Fibroblast of mammary gland (primary cell): ENCODE data around the gene NECTIN3.

Experiments used
- DNase-seq: peaks from one replicate; pipeline ENCODE4 v3.0.0-alpha.2; 2010; ENCODE audit warnings: low read depth
- H3K4me3 ChIP-seq: 2 replicates; pipeline ENCODE4 v1.5.1; 2011; ENCODE audit warnings: low read depth, mild to moderate bottlenecking, low read length, moderate library complexity; ENCODE audit not compliant: control insufficient read depth
- TF ChIP-seq, protein P1 (sequence below): conservative IDR thresholded peaks from 2 replicates; pipeline ENCODE4 v1.5.1; 2011; ENCODE audit warnings: low read depth, low read length, inconsistent platforms; ENCODE audit not compliant: control insufficient read depth, insufficient read depth

Gene NECTIN3

GRCh38 chr3:111152496-111152895, 80.9 kb downstream of the NECTIN3 start:
- peak; percentile 41 for DNase-seq
- no peak overlapping the region for H3K4me3 ChIP-seq
- TF ChIP-seq, protein P1, sequence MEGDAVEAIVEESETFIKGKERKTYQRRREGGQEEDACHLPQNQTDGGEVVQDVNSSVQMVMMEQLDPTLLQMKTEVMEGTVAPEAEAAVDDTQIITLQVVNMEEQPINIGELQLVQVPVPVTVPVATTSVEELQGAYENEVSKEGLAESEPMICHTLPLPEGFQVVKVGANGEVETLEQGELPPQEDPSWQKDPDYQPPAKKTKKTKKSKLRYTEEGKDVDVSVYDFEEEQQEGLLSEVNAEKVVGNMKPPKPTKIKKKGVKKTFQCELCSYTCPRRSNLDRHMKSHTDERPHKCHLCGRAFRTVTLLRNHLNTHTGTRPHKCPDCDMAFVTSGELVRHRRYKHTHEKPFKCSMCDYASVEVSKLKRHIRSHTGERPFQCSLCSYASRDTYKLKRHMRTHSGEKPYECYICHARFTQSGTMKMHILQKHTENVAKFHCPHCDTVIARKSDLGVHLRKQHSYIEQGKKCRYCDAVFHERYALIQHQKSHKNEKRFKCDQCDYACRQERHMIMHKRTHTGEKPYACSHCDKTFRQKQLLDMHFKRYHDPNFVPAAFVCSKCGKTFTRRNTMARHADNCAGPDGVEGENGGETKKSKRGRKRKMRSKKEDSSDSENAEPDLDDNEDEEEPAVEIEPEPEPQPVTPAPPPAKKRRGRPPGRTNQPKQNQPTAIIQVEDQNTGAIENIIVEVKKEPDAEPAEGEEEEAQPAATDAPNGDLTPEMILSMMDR, result no peak

GRCh38 chr3:111156517-111156916, 84.9 kb downstream of the NECTIN3 start:
- H3K4me3 ChIP-seq, result no peak overlapping the region
- DNase-seq, result no peak
- TF ChIP-seq, protein P1, result no peak

DNA sequence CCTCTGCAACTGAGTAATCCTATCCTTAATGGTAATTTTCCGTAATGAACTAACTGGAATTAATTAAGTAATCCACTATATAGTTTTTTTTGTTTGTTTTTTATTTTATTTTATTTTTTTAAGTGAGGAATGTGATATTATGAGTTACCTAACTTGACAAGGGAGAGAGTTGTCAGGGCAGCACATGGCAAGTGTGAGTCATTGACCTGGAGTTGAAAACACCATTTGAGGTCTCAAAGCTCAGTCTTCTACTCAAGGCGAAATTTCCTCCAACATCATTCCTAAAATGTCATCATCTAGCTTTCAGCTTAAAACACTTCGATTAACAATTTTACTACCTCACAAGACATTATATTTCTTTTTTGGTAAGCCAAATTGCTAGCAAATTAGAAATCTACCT, 87.8 kb downstream of the NECTIN3 start:
- no peak overlapping the region for H3K4me3 ChIP-seq
- DNase-seq, result peak; percentile 11
- TF ChIP-seq, protein P1, result no peak

DNA sequence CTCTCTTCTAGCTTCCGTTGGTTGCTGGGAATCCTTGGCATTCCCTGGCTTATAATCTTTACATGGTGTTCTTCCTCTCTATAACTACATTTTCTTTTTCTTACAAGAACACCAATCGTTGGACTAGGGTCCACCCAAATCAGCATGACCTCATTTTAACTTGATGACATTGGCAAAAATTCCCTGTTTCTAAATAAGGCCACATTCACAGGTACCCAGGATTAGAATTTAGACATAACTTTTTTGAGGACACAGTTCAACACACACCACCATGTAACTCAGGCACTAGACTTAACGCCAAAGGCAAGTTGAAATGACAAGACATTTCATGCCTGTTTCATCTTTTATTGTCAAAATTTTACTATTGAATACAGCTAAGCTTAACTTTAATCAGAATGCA, 93.0 kb downstream of the NECTIN3 start:
- TF ChIP-seq, protein P1, result no peak
- no peak for DNase-seq
- no peak overlapping the region for H3K4me3 ChIP-seq

DNA sequence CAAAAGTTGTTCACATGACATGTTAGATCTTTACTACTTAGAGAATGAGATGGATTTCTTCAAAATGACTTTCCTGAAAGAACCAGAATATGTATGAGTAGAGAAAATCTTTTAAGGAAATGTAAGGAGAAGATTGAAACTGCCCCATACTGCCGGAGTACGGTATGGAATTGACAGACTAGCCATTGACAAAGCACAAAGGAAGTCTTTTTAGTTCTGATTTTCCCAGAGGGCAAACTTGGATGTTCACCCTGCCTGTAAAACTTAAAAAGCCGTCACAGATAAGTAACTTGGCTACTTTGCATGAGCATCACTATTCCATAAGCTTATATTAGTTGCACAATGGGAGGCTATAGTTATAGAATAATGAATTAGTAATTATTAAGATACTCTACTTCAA, 93.8 kb downstream of the NECTIN3 start:
- TF ChIP-seq, protein P1, result no peak
- DNase-seq, result no peak
- H3K4me3 ChIP-seq, result no peak overlapping the region

GRCh38 chr3:111173328-111173900, 101.8 kb downstream of the NECTIN3 start:
- TF ChIP-seq, protein P1, result no peak
- no peak for DNase-seq
- H3K4me3 ChIP-seq, result no peak overlapping the region

- H3K4me3 ChIP-seq, result no peak overlapping the region
- DNase-seq, result no peak
- TF ChIP-seq, protein P1, result no peak
Observed at GRCh38 chr3:111173906-111174305, 102.3 kb downstream of the NECTIN3 start.
